ENCODE measurements around the gene TRAPPC2L.

The TRAPPC2L gene

GRCh38 chr16:88864099-88864498 is 7.2 kb downstream of the TRAPPC2L start:
- TF ChIP-seq, protein P1, sequence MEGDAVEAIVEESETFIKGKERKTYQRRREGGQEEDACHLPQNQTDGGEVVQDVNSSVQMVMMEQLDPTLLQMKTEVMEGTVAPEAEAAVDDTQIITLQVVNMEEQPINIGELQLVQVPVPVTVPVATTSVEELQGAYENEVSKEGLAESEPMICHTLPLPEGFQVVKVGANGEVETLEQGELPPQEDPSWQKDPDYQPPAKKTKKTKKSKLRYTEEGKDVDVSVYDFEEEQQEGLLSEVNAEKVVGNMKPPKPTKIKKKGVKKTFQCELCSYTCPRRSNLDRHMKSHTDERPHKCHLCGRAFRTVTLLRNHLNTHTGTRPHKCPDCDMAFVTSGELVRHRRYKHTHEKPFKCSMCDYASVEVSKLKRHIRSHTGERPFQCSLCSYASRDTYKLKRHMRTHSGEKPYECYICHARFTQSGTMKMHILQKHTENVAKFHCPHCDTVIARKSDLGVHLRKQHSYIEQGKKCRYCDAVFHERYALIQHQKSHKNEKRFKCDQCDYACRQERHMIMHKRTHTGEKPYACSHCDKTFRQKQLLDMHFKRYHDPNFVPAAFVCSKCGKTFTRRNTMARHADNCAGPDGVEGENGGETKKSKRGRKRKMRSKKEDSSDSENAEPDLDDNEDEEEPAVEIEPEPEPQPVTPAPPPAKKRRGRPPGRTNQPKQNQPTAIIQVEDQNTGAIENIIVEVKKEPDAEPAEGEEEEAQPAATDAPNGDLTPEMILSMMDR (IDR thresholded peaks at IDR 0.05; ENCODE audit: low read depth, low read length) = no peak
- H3K4me3 ChIP-seq (ENCODE audit: low read depth, low read length) = no peak overlapping the region

DNA sequence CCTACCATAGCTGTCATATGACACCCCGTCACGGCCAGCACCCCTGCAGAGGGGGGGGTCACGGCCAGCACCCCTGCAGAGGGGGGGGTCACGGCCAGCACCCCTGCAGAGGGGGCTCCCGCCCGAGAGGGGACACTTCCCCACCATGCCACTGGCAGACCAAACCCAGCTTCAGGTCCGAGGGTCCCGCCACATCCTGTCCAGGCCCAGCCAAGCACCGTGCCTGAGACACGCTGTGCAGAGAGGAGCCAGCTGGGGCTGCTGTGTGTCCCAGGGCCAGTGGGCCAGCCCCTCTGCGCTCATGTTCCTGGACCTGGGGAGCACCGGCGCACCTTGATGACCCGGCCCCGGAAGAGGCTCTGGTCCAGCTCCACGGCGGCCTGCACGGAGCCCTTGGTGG is 7.6 kb downstream of the TRAPPC2L start:
- TF ChIP-seq, protein P1 (IDR thresholded peaks at IDR 0.05; ENCODE audit: low read depth, low read length) = no peak

DNA sequence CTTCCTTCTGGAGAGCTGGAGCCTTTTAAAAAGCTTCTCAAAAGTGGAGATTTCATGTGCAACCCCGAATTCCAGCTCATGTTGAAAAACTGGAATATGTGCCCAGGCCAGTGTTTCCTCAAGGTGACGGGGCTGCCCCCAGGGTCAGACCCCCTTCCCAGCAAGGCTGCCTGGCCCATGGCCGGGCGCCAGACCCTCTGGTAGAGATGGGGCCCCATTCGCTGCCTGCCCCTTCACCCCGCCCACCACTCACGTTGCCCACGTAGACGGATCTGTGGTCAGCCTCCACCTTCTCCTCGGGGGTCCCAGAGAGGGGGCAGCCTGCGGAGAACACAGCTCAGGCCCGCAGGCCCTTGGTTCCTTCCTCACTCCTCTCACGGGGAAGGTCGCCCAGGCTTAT is 8.4 kb downstream of the TRAPPC2L start:
- TF ChIP-seq, protein P1 (IDR thresholded peaks at IDR 0.05; ENCODE audit: low read depth, low read length) = no peak
- no peak overlapping the region for H3K4me3 ChIP-seq (ENCODE audit: low read depth, low read length)

More for the DNA sequence above, 7.6 kb downstream of the TRAPPC2L start:
- H3K4me3 ChIP-seq (ENCODE audit: low read depth, low read length) = no peak overlapping the region

DNA sequence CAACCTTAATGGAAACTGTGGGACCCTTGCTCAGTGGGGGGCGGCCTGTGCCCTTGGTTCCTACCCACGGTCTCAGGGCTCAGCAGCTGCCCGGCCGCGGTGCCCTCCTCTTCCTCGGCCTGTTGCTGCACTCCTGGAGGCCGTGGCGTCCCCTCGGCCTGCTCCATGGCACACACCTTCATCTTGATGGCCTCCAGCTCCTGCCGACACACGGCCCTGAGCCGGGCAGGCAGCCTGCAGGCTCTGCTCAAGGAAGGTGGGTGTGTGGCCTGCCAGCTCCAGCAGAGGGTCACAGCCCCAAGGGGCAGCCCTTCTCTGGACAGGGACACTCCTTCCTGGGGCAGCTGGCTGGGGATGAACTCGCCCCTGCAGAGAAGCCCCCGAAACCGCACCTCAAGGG is 8.8 kb downstream of the TRAPPC2L start:
- TF ChIP-seq, protein P1 (IDR thresholded peaks at IDR 0.05; ENCODE audit: low read depth, low read length) = no peak
- no peak overlapping the region for H3K4me3 ChIP-seq (ENCODE audit: low read depth, low read length)

DNA sequence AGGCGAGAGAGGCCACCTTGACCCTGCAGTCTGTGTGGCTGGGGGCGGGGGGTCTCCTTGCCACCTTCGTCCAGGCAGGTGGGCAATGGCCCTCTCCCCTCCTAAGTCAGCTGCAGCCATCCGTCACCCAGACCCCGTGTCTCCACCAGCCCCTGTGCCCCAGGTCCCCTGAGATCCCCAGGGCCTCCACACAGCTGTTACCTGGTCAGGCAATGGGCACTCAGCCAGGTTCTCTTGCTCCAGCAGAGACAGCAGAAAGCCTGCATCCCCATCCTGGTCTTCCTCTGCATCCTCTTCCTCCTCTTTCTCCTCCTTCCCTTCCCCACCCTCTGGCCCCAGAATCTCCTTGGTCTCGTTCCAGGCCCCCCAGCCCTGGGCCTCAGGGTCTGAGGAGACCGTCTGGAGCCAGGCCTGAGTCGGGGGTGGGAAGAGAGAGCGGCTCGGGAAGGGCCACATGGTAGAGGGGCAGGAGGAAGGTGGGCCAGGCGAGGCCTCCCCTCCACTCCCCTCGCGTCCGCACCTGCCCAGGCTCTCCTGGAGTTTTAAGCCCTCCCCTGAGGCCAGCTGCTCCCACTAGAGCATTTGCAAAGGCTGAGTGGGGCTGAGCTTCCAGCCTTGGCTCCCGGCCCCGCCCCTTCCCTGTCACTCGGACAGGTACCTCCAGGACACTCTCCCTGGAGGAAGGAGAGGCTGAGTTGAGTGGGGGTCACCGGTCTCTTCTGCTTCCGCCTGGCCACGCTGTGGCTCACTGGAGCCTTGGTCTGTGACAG is 9.4 kb downstream of the TRAPPC2L start, which contains the start of gene PABPN1L:
Gene PABPN1L (minus strand): TSS at position 510 of the 770 bp plus-strand sequence. CDS start 54 bp downstream, at position 456.
- H3K4me3 ChIP-seq (ENCODE audit: low read depth, low read length) = no peak within 1 kb of the TSS
- TF ChIP-seq, protein P1 (IDR thresholded peaks at IDR 0.05; ENCODE audit: low read depth, low read length) = no peak

- H3K4me3 ChIP-seq (ENCODE audit: low read depth, low read length) = no peak overlapping the region
- TF ChIP-seq, protein P1 (IDR thresholded peaks at IDR 0.05; ENCODE audit: low read depth, low read length) = no peak
Observed at GRCh38 chr16:88867581-88868246, 10.8 kb downstream of the TRAPPC2L start.

Measured in WI38 (cell line).